H1 (cell line): ENCODE measurements around the gene METTL25B. TPM values are rescaled to one million over a fixed set of nuclear protein-coding genes. Genes with fewer than 3 reads are reported as not detected.

Experiments used
- ASH2L ChIP-seq: fragments of 200-600, 300-600 bp; sonication (generic); IDR thresholded peaks from one replicate; pipeline ENCODE4 v1.7.1; 2017; ENCODE audit warnings: low read length
- JUN ChIP-seq: IDR thresholded peaks from 2 replicates; pipeline ENCODE4 v1.6.1; 2011; ENCODE audit warnings: low read depth, mild to moderate bottlenecking, improper control_type of control experiment, low read length
- RBBP5 ChIP-seq: IDR thresholded peaks from 2 replicates; pipeline ENCODE4 v1.7.1; 2012; ENCODE audit warnings: low read depth, mild to moderate bottlenecking, inconsistent platforms, low read length, moderate library complexity, borderline replicate concordance
- RNF2 ChIP-seq: fragments of 200-900, 300-1000 bp; sonication (generic); IDR thresholded peaks from 2 replicates; pipeline ENCODE4 v1.7.1; 2016; ENCODE audit warnings: borderline replicate concordance, low read depth, mild to moderate bottlenecking, antibody characterized with exemption, low read length; ENCODE audit not compliant: poor library complexity, severe bottlenecking; ENCODE audit errors: missing control alignments
- RXRA ChIP-seq: IDR thresholded peaks from 2 replicates; pipeline ENCODE4 v1.6.1; 2011; ENCODE audit warnings: low read depth, mild to moderate bottlenecking, low read length, moderate library complexity; ENCODE audit not compliant: insufficient read depth
- SUZ12 ChIP-seq: fragments of 200-600 bp; sonication (generic); IDR thresholded peaks from 2 replicates; pipeline ENCODE4 v1.6.1; 2012; ENCODE audit warnings: mild to moderate bottlenecking, inconsistent platforms, low read length, moderate library complexity, mixed read lengths
- TAF7 ChIP-seq: optimal IDR thresholded peaks from 2 replicates; pipeline ENCODE3; 2011; ENCODE audit warnings: low read depth, mild to moderate bottlenecking, inconsistent platforms, low read length, moderate library complexity, borderline replicate concordance
- polyA plus RNA-seq, 7 experiments: library from polyadenylated mRNA; depleted of rRNA in 3 of 7; stranded (reverse) in 5 of 7; unstranded in 2 of 7; fragments of >200 nt in 5 of 7; fragments of 200-250 nt in 2 of 7; gene quantifications; 1 replicate in 5 of 7; 2 replicates in 1 of 7; 4 replicates in 1 of 7; pipeline versions ENCODE4 v1.2.1 to v1.2.3, GENCODE V29; 2011 to 2013; ENCODE audit warnings: missing spikeins in 2 of 7, mixed read lengths in 2 of 7
- total RNA-seq: library from RNA; stranded (reverse); fragmentation: NEBNext Ultra II Directional; extraction: Animal tissue kit (Norgen Biotek cat#: 25700); gene quantifications from 2 replicates; pipeline ENCODE4 v1.2.1, GENCODE V29; 2021
- TF ChIP-seq, protein P1 (sequence below): fragments of 300-600 bp; sonication (generic); IDR thresholded peaks from 2 replicates; pipeline ENCODE4 v1.7.1; 2012; ENCODE audit warnings: low read length, moderate library complexity, mild to moderate bottlenecking, inconsistent platforms; ENCODE audit not compliant: insufficient replicate concordance

The METTL25B gene
- total and polyA plus RNA-seq, 2 of the 8 experiments (the other 6 are each of a cell fraction or from before 2014, with no cell fraction given): 28.4 to 30.1 TPM

DNA sequence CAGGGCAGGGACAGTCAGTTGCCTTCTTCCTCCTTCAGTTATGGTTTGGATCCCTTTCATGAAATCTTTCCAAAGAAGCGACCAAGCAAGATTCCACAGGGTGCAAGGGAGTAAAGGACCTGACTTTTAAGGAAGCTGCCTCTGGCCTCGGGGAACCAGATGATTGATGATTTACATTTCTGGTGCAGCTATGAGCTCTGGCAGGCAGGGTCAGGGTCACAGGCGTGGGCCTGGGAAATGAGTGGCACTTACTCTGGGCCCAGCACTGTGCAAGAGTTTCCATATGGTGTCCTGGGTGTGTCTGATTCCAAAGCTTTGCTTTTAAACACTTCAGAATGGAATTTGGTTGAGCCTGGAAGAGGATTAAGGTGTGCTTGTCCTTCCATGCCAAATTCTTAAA, 15.6 kb upstream of the METTL25B start (continued):
- TF ChIP-seq RNF2 (no peak), RXRA (no peak), SUZ12 (no peak), TAF7 (no peak), JUN (no peak), RBBP5 (no peak), ASH2L (no peak)
- TF ChIP-seq, protein P1, sequence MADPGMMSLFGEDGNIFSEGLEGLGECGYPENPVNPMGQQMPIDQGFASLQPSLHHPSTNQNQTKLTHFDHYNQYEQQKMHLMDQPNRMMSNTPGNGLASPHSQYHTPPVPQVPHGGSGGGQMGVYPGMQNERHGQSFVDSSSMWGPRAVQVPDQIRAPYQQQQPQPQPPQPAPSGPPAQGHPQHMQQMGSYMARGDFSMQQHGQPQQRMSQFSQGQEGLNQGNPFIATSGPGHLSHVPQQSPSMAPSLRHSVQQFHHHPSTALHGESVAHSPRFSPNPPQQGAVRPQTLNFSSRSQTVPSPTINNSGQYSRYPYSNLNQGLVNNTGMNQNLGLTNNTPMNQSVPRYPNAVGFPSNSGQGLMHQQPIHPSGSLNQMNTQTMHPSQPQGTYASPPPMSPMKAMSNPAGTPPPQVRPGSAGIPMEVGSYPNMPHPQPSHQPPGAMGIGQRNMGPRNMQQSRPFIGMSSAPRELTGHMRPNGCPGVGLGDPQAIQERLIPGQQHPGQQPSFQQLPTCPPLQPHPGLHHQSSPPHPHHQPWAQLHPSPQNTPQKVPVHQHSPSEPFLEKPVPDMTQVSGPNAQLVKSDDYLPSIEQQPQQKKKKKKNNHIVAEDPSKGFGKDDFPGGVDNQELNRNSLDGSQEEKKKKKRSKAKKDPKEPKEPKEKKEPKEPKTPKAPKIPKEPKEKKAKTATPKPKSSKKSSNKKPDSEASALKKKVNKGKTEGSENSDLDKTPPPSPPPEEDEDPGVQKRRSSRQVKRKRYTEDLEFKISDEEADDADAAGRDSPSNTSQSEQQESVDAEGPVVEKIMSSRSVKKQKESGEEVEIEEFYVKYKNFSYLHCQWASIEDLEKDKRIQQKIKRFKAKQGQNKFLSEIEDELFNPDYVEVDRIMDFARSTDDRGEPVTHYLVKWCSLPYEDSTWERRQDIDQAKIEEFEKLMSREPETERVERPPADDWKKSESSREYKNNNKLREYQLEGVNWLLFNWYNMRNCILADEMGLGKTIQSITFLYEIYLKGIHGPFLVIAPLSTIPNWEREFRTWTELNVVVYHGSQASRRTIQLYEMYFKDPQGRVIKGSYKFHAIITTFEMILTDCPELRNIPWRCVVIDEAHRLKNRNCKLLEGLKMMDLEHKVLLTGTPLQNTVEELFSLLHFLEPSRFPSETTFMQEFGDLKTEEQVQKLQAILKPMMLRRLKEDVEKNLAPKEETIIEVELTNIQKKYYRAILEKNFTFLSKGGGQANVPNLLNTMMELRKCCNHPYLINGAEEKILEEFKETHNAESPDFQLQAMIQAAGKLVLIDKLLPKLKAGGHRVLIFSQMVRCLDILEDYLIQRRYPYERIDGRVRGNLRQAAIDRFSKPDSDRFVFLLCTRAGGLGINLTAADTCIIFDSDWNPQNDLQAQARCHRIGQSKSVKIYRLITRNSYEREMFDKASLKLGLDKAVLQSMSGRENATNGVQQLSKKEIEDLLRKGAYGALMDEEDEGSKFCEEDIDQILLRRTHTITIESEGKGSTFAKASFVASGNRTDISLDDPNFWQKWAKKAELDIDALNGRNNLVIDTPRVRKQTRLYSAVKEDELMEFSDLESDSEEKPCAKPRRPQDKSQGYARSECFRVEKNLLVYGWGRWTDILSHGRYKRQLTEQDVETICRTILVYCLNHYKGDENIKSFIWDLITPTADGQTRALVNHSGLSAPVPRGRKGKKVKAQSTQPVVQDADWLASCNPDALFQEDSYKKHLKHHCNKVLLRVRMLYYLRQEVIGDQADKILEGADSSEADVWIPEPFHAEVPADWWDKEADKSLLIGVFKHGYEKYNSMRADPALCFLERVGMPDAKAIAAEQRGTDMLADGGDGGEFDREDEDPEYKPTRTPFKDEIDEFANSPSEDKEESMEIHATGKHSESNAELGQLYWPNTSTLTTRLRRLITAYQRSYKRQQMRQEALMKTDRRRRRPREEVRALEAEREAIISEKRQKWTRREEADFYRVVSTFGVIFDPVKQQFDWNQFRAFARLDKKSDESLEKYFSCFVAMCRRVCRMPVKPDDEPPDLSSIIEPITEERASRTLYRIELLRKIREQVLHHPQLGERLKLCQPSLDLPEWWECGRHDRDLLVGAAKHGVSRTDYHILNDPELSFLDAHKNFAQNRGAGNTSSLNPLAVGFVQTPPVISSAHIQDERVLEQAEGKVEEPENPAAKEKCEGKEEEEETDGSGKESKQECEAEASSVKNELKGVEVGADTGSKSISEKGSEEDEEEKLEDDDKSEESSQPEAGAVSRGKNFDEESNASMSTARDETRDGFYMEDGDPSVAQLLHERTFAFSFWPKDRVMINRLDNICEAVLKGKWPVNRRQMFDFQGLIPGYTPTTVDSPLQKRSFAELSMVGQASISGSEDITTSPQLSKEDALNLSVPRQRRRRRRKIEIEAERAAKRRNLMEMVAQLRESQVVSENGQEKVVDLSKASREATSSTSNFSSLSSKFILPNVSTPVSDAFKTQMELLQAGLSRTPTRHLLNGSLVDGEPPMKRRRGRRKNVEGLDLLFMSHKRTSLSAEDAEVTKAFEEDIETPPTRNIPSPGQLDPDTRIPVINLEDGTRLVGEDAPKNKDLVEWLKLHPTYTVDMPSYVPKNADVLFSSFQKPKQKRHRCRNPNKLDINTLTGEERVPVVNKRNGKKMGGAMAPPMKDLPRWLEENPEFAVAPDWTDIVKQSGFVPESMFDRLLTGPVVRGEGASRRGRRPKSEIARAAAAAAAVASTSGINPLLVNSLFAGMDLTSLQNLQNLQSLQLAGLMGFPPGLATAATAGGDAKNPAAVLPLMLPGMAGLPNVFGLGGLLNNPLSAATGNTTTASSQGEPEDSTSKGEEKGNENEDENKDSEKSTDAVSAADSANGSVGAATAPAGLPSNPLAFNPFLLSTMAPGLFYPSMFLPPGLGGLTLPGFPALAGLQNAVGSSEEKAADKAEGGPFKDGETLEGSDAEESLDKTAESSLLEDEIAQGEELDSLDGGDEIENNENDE: no peak
